ENCODE measurements around the gene FHOD3.

The FHOD3 gene

GRCh38 chr18:36298126-36298741, 721 bp downstream of the FHOD3 start:
- Histone ChIP-seq H3F3A (ENCODE audit: low read depth) (no peaks in the 10 kb centered on the region), H4K20me1 (ENCODE audit: insufficient read depth, low read length, poor library complexity, severe bottlenecking) (no peaks in the 10 kb centered on the region), H3K9me3 (ENCODE audit: insufficient read depth, low read depth, low read length) (no peaks in the 10 kb centered on the region), H3K27me3 (ENCODE audit: insufficient read depth, low read length, poor library complexity, severe bottlenecking) (no peaks in the 10 kb centered on the region), H3K9ac (ENCODE audit: low read depth, low read length, poor library complexity, severe bottlenecking) (no peak overlapping the region), H2AFZ (ENCODE audit: low read length) (no peak overlapping the region), H3K9me2 (replicated peaks; ENCODE audit: low read depth, low read length) (no peaks in the 10 kb centered on the region), H3K79me2 (ENCODE audit: insufficient read depth, low read length) (no peaks in the 10 kb centered on the region), H3K4me3 (ENCODE audit: low read length, poor library complexity, severe bottlenecking) (no peak overlapping the region), H3K4me1 (ENCODE audit: insufficient read depth, low read length, poor library complexity, severe bottlenecking) (no peaks in the 10 kb centered on the region), H3K36me3 (ENCODE audit: insufficient read depth, low read length) (no peaks in the 10 kb centered on the region), H3K4me2 (ENCODE audit: low read depth, low read length, poor library complexity, severe bottlenecking) (no peak overlapping the region)
- TF ChIP-seq EZH2phosphoT487 (IDR thresholded peaks at IDR 0.05; ENCODE audit: borderline replicate concordance) (no peak), CTCF (conservative IDR thresholded peaks at IDR 0.05; ENCODE audit: low read length) (no peak)

GRCh38 chr18:36299015-36299414, 1.5 kb downstream of the FHOD3 start:
- no peaks in the 10 kb centered on the region for H3F3A ChIP-seq (ENCODE audit: low read depth)
- H3K4me1 ChIP-seq (ENCODE audit: insufficient read depth, low read length, poor library complexity, severe bottlenecking), result no peaks in the 10 kb centered on the region
- no peaks in the 10 kb centered on the region for H3K36me3 ChIP-seq (ENCODE audit: insufficient read depth, low read length)
- no peak overlapping the region for H2AFZ ChIP-seq (ENCODE audit: low read length)
- no peaks in the 10 kb centered on the region for H3K9me3 ChIP-seq (ENCODE audit: insufficient read depth, low read depth, low read length)
- no peaks in the 10 kb centered on the region for H4K20me1 ChIP-seq (ENCODE audit: insufficient read depth, low read length, poor library complexity, severe bottlenecking)
- H3K9ac ChIP-seq (ENCODE audit: low read depth, low read length, poor library complexity, severe bottlenecking), result no peak overlapping the region
- H3K4me2 ChIP-seq (ENCODE audit: low read depth, low read length, poor library complexity, severe bottlenecking), result no peak overlapping the region
- TF ChIP-seq EZH2phosphoT487 (IDR thresholded peaks at IDR 0.05; ENCODE audit: borderline replicate concordance), result no peak
- no peak for TF ChIP-seq CTCF (conservative IDR thresholded peaks at IDR 0.05; ENCODE audit: low read length)
- no peak overlapping the region for H3K4me3 ChIP-seq (ENCODE audit: low read length, poor library complexity, severe bottlenecking)
- H3K27me3 ChIP-seq (ENCODE audit: insufficient read depth, low read length, poor library complexity, severe bottlenecking), result no peaks in the 10 kb centered on the region
- no peaks in the 10 kb centered on the region for H3K9me2 ChIP-seq (replicated peaks; ENCODE audit: low read depth, low read length)
- no peaks in the 10 kb centered on the region for H3K79me2 ChIP-seq (ENCODE audit: insufficient read depth, low read length)

GRCh38 chr18:36300211-36300610, 2.7 kb downstream of the FHOD3 start:
- no peak overlapping the region for H2AFZ ChIP-seq (ENCODE audit: low read length)
- no peak overlapping the region for H3K4me2 ChIP-seq (ENCODE audit: low read depth, low read length, poor library complexity, severe bottlenecking)
- no peaks in the 10 kb centered on the region for H3K4me1 ChIP-seq (ENCODE audit: insufficient read depth, low read length, poor library complexity, severe bottlenecking)
- no peaks in the 10 kb centered on the region for H3F3A ChIP-seq (ENCODE audit: low read depth)
- no peaks in the 10 kb centered on the region for H3K27me3 ChIP-seq (ENCODE audit: insufficient read depth, low read length, poor library complexity, severe bottlenecking)
- H3K36me3 ChIP-seq (ENCODE audit: insufficient read depth, low read length), result no peaks in the 10 kb centered on the region
- H3K9me3 ChIP-seq (ENCODE audit: insufficient read depth, low read depth, low read length), result no peaks in the 10 kb centered on the region
- no peaks in the 10 kb centered on the region for H3K9me2 ChIP-seq (replicated peaks; ENCODE audit: low read depth, low read length)
- H3K9ac ChIP-seq (ENCODE audit: low read depth, low read length, poor library complexity, severe bottlenecking), result no peak overlapping the region
- no peaks in the 10 kb centered on the region for H3K79me2 ChIP-seq (ENCODE audit: insufficient read depth, low read length)
- no peaks in the 10 kb centered on the region for H4K20me1 ChIP-seq (ENCODE audit: insufficient read depth, low read length, poor library complexity, severe bottlenecking)
- TF ChIP-seq EZH2phosphoT487 (IDR thresholded peaks at IDR 0.05; ENCODE audit: borderline replicate concordance), result no peak
- TF ChIP-seq CTCF (conservative IDR thresholded peaks at IDR 0.05; ENCODE audit: low read length), result no peak
- H3K4me3 ChIP-seq (ENCODE audit: low read length, poor library complexity, severe bottlenecking), result no peak overlapping the region
